K562 (cell line): ENCODE data around the gene BIRC5. TPM values are rescaled to one million over a fixed set of nuclear protein-coding genes. Genes with fewer than 3 reads are reported as not detected.

ENCODE experiments used
- ARHGAP35 ChIP-seq: fragments of 450-650 bp; IDR thresholded peaks from 2 replicates; pipeline ENCODE4 v1.6.1; 2018; ENCODE audit not compliant: partially characterized antibody
- BCL6 ChIP-seq: fragments of 250-450 bp; sonication (Bioruptor Pico); IDR thresholded peaks from 2 replicates; pipeline ENCODE4 v1.4.0; 2020
- CBFA2T2 ChIP-seq: fragments of 450-650 bp; conservative IDR thresholded peaks from 2 replicates; pipeline ENCODE4 v1.6.1; 2017; ENCODE audit warnings: mild to moderate bottlenecking
- CEBPB ChIP-seq: fragments of 450-650 bp; IDR thresholded peaks from 2 replicates; pipeline ENCODE4 v1.6.1; 2016; ENCODE audit warnings: missing genetic modification characterization, missing compliant biosample characterization
- EHMT2 ChIP-seq: fragments of 450-650 bp; IDR thresholded peaks from 2 replicates; pipeline ENCODE4 v1.6.1; 2018; ENCODE audit warnings: antibody characterized with exemption
- FOSL1 ChIP-seq: fragments of 200-800 bp; sonication (Bioruptor generic); conservative IDR thresholded peaks from 2 replicates; pipeline ENCODE4 v1.6.1; 2016; ENCODE audit warnings: missing genetic modification characterization, missing compliant biosample characterization
- HLTF ChIP-seq: fragments of 450-650 bp; IDR thresholded peaks from 2 replicates; pipeline ENCODE4 v1.6.1; 2016
- IFI16 ChIP-seq: fragments of 250-450 bp; sonication (Bioruptor Pico); IDR thresholded peaks from 2 replicates; pipeline ENCODE4 v2.1.2; 2022; ENCODE audit warnings: mild to moderate bottlenecking, inconsistent platforms
- JUN ChIP-seq, 2 experiments: sonication (generic) in 1 of 2; formaldehyde crosslinking in 1 of 2; IDR thresholded peaks; 2 replicates each; pipeline versions ENCODE4 v1.6.1 to v1.8.0; 2012 to 2022; ENCODE audit warnings: borderline replicate concordance in 2 of 2, mild to moderate bottlenecking in 2 of 2, improper control_type of control experiment in 1 of 2, low read depth in 1 of 2, low read length in 1 of 2, missing genetic modification reagents in 1 of 2
- KAT8 ChIP-seq: fragments of 450-650 bp; IDR thresholded peaks from 2 replicates; pipeline ENCODE4 v1.6.1; 2016; ENCODE audit warnings: low read depth, mild to moderate bottlenecking
- MYBL2 ChIP-seq, 2 experiments: fragments of 450-650 bp in 1 of 2; sonication (generic) in 1 of 2; formaldehyde crosslinking in 1 of 2; IDR thresholded peaks; 2 replicates each; pipeline versions ENCODE4 v1.6.1 to v1.8.1; 2017 to 2022; ENCODE audit warnings: borderline replicate concordance in 1 of 2, inconsistent platforms in 1 of 2, low read depth in 1 of 2, mild to moderate bottlenecking in 1 of 2, missing genetic modification reagents in 1 of 2, moderate library complexity in 1 of 2
- SMARCB1 ChIP-seq: IDR thresholded peaks from 2 replicates; pipeline ENCODE4 v1.6.1; 2011; ENCODE audit warnings: improper control_type of control experiment, low read depth; ENCODE audit not compliant: insufficient read length
- SNRNP70 ChIP-seq: fragments of 200-400 bp; formaldehyde crosslinking; optimal IDR thresholded peaks from 2 replicates; pipeline ENCODE3; 2017; ENCODE audit warnings: low read depth, low read length
- STAG1 ChIP-seq: sonication (generic); formaldehyde crosslinking; IDR thresholded peaks from 2 replicates; pipeline ENCODE4 v1.5.0; 2020; ENCODE audit warnings: missing genetic modification reagents, borderline replicate concordance
- TCFL5 ChIP-seq: fragments of 250-450 bp; sonication (Bioruptor Pico); conservative IDR thresholded peaks from 2 replicates; pipeline ENCODE4 v1.6.1; 2021; ENCODE audit warnings: mild to moderate bottlenecking, moderate library complexity, matching md5 sums
- ZNF134 ChIP-seq: fragments of 250-450 bp; sonication (Bioruptor Pico); conservative IDR thresholded peaks from 2 replicates; pipeline ENCODE4 v1.4.0; 2020
- ZNF224 ChIP-seq: sonication (generic); formaldehyde crosslinking; IDR thresholded peaks from 2 replicates; pipeline ENCODE4 v1.8.0; 2022; ENCODE audit warnings: mild to moderate bottlenecking, missing genetic modification reagents
- polyA plus RNA-seq, 8 experiments: library from polyadenylated mRNA; depleted of rRNA in 4 of 8; stranded (reverse) in 5 of 8; unstranded in 3 of 8; fragments of >200 nt; fragmentation: Nextera tagmentation in 2 of 8; fragmentation: Illumina TruSeq in 1 of 8; extraction: Ambion mirVana in 2 of 8; extraction: Trizol in 1 of 8; gene quantifications; 2 replicates each; pipeline versions ENCODE4 v1.2.1 to v1.2.3, GENCODE V29; 2011 to 2014; ENCODE audit warnings: inconsistent platforms in 1 of 8, missing spikeins in 1 of 8
- total RNA-seq, 7 experiments: library from RNA; depleted of rRNA in 6 of 7; stranded (reverse); fragments of >200 nt in 6 of 7; fragmentation: Illumina TruSeq in 2 of 7; extraction: Trizol in 2 of 7; gene quantifications; 2 replicates each; pipeline versions ENCODE4 v1.2.1 to v1.2.3, GENCODE V29; 2011 to 2021; ENCODE audit warnings: low replicate concordance in 1 of 7
- TF ChIP-seq, protein P1 (sequence below), 2 experiments: fragments of 450-650 bp in 1 of 2; IDR thresholded peaks; 2 replicates each; pipeline ENCODE4 v1.6.1; 2011 to 2017; ENCODE audit warnings: low read depth in 2 of 2, antibody characterized with exemption in 1 of 2, borderline replicate concordance in 1 of 2, low read length in 1 of 2, mild to moderate bottlenecking in 1 of 2, mixed read lengths in 1 of 2; ENCODE audit not compliant: control insufficient read depth in 1 of 2
- TF ChIP-seq, protein P2 (sequence below): fragments of 450-650 bp; formaldehyde crosslinking; IDR thresholded peaks from 2 replicates; pipeline ENCODE4 v1.4.0; 2020; ENCODE audit warnings: mild to moderate bottlenecking, mixed read lengths
- TF ChIP-seq, protein P3 (sequence below): fragments of 250-450 bp; sonication (Bioruptor Pico); IDR thresholded peaks from 2 replicates; pipeline ENCODE4 v1.4.0; 2020; ENCODE audit warnings: mild to moderate bottlenecking, moderate library complexity, borderline replicate concordance

BIRC5 gene
- total and polyA plus RNA-seq, 9 of the 15 experiments (the other 6 are each of a cell fraction or from before 2014, with no cell fraction given): 64.4 to 140 (median 101) TPM

DNA sequence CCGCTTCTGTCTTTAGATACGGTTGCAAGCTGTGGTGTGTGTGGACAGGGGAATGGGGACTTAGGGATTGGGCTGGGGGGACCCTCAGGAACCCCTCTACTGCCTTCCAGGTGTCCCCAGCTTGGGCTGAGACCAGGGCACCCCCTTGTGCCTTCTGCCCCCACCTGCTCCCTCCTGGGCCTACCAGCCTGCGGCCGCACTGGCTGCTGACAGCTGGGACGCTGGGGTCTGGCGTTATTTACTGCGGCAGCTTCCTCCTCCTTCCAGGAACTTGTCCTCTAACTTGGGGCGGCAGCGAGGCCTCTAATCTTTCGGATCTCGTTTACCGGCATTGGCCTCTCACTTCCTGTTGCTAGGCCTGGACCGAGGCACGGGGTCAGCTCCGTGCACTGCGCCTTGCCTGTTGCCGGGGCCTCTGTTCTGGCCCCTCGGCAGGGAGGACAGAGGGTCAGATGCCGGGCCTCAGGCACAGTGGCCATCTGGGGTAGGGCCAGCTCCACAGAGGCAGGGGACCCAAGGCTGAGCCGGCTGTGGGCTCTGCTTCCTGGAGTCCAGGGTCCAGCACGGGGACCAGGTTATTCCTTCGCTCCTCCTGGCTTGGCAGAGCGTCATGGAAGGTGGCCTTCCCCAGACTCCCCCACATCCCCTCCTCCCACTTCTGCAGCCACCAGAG lies 49.1 kb downstream of the BIRC5 start (continued):
- TF ChIP-seq MYBL2 (IDR thresholded peaks at IDR 0.05; ENCODE audit: low read depth): no peak
- no peak for TF ChIP-seq MYBL2 (CRISPR knock-in tag; IDR thresholded peaks at IDR 0.05; ENCODE audit: borderline replicate concordance)
- TF ChIP-seq, protein P1, sequence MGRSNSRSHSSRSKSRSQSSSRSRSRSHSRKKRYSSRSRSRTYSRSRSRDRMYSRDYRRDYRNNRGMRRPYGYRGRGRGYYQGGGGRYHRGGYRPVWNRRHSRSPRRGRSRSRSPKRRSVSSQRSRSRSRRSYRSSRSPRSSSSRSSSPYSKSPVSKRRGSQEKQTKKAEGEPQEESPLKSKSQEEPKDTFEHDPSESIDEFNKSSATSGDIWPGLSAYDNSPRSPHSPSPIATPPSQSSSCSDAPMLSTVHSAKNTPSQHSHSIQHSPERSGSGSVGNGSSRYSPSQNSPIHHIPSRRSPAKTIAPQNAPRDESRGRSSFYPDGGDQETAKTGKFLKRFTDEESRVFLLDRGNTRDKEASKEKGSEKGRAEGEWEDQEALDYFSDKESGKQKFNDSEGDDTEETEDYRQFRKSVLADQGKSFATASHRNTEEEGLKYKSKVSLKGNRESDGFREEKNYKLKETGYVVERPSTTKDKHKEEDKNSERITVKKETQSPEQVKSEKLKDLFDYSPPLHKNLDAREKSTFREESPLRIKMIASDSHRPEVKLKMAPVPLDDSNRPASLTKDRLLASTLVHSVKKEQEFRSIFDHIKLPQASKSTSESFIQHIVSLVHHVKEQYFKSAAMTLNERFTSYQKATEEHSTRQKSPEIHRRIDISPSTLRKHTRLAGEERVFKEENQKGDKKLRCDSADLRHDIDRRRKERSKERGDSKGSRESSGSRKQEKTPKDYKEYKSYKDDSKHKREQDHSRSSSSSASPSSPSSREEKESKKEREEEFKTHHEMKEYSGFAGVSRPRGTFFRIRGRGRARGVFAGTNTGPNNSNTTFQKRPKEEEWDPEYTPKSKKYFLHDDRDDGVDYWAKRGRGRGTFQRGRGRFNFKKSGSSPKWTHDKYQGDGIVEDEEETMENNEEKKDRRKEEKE (IDR thresholded peaks at IDR 0.05; ENCODE audit: borderline replicate concordance in 1 of 2, control insufficient read depth in 1 of 2, low read depth in 2 of 2, low read length in 1 of 2): no peak
- TF ChIP-seq ZNF224: no peak
- no peak for TF ChIP-seq CEBPB
- 0 out of 2 replicates have a peak, but pooled peaks have one; percentile 9 for TF ChIP-seq ZNF134 (CRISPR knock-in tag)
- no peak for TF ChIP-seq SNRNP70
- TF ChIP-seq SMARCB1: no peak
- no peak for TF ChIP-seq BCL6
- TF ChIP-seq EHMT2: no peak
- no peak for TF ChIP-seq STAG1 (CRISPR knock-in tag)
- no peak for TF ChIP-seq TCFL5 (CRISPR knock-in tag)
- TF ChIP-seq HLTF: no peak
- no peak for TF ChIP-seq IFI16
- TF ChIP-seq JUN (IDR thresholded peaks at IDR 0.05; ENCODE audit: borderline replicate concordance, low read depth, low read length): no peak
- no peak for TF ChIP-seq JUN (CRISPR knock-in tag; IDR thresholded peaks at IDR 0.05; ENCODE audit: borderline replicate concordance)
- no peak for TF ChIP-seq KAT8
- TF ChIP-seq ARHGAP35: no peak
- peak; percentile 52 for TF ChIP-seq FOSL1
- TF ChIP-seq, protein P2, sequence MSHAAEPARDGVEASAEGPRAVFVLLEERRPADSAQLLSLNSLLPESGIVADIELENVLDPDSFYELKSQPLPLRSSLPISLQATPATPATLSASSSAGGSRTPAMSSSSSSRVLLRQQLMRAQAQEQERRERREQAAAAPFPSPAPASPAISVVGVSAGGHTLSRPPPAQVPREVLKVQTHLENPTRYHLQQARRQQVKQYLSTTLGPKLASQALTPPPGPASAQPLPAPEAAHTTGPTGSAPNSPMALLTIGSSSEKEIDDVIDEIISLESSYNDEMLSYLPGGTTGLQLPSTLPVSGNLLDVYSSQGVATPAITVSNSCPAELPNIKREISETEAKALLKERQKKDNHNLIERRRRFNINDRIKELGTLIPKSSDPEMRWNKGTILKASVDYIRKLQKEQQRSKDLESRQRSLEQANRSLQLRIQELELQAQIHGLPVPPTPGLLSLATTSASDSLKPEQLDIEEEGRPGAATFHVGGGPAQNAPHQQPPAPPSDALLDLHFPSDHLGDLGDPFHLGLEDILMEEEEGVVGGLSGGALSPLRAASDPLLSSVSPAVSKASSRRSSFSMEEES: no peak; the same call in 1 of the 2 replicates
- TF ChIP-seq, protein P3, sequence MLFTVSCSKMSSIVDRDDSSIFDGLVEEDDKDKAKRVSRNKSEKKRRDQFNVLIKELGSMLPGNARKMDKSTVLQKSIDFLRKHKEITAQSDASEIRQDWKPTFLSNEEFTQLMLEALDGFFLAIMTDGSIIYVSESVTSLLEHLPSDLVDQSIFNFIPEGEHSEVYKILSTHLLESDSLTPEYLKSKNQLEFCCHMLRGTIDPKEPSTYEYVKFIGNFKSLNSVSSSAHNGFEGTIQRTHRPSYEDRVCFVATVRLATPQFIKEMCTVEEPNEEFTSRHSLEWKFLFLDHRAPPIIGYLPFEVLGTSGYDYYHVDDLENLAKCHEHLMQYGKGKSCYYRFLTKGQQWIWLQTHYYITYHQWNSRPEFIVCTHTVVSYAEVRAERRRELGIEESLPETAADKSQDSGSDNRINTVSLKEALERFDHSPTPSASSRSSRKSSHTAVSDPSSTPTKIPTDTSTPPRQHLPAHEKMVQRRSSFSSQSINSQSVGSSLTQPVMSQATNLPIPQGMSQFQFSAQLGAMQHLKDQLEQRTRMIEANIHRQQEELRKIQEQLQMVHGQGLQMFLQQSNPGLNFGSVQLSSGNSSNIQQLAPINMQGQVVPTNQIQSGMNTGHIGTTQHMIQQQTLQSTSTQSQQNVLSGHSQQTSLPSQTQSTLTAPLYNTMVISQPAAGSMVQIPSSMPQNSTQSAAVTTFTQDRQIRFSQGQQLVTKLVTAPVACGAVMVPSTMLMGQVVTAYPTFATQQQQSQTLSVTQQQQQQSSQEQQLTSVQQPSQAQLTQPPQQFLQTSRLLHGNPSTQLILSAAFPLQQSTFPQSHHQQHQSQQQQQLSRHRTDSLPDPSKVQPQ (CRISPR knock-in tag): no peak
- 0 out of 2 replicates have a peak, but pooled peaks have one; percentile 18 for TF ChIP-seq CBFA2T2
